NT2/D1 (cell line): ENCODE results near the gene IL22RA1.

Experiments
- DNase-seq: peaks from one replicate; pipeline ENCODE4 v3.0.0-alpha.2; 2011; ENCODE audit warnings: low read depth, low spot score
- H3K27me3 ChIP-seq: 2 replicates; pipeline ENCODE4 v1.6.0; 2011; ENCODE audit warnings: mild to moderate bottlenecking; ENCODE audit not compliant: insufficient read length, insufficient read depth
- H3K36me3 ChIP-seq: 2 replicates; pipeline ENCODE4 v1.6.1; 2011; ENCODE audit warnings: mild to moderate bottlenecking, low read length, mixed read lengths; ENCODE audit not compliant: insufficient read depth, insufficient read length
- H3K4me1 ChIP-seq: 2 replicates; pipeline ENCODE4 v1.5.1; 2011; ENCODE audit not compliant: insufficient read depth, insufficient read length
- H3K4me3 ChIP-seq: 2 replicates; pipeline ENCODE4 v1.5.1; 2011; ENCODE audit warnings: low read depth; ENCODE audit not compliant: insufficient read length
- H3K9ac ChIP-seq: 2 replicates; pipeline ENCODE4 v1.6.0; 2011; ENCODE audit warnings: low read depth; ENCODE audit not compliant: insufficient read length
- H3K9me3 ChIP-seq: 2 replicates; pipeline ENCODE4 v1.5.1; 2011; ENCODE audit warnings: mild to moderate bottlenecking, low read length; ENCODE audit not compliant: insufficient read depth
- SUZ12 ChIP-seq: IDR thresholded peaks from 2 replicates; pipeline ENCODE4 v1.6.1; 2011; ENCODE audit not compliant: insufficient read length, insufficient read depth; ENCODE audit errors: extremely low read depth
- YY1 ChIP-seq: IDR thresholded peaks from 2 replicates; pipeline ENCODE4 v1.6.1; 2011; ENCODE audit not compliant: insufficient read length, insufficient read depth
- ZNF274 ChIP-seq: IDR thresholded peaks from 2 replicates; pipeline ENCODE4 v1.6.1; 2011; ENCODE audit warnings: mild to moderate bottlenecking, low read depth, low read length

Gene IL22RA1

DNA sequence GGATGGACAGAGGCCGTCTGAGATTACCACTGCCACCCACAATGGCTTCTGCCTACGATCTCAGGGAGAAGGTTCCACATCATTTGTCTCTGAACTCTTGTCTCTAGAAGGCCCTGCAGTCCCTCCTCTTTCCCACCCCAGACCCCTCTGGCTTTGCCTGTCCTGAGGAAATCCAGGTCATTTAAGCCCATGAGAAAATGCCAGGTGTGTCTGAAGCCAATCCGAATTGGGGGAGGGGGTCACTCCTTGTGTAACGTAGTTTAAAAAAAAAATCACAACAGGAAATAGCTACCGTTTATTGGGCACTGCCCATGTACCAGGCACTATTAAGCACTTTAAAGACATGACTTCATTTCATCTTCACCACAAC lies 23.5 kb downstream of the IL22RA1 start:
- Histone ChIP-seq H3K27me3 (no peaks in the 10 kb centered on the region), H3K36me3 (no peaks in the 10 kb centered on the region), H3K9me3 (no peaks in the 10 kb centered on the region), H3K4me1 (peaks cover 7% of the 10 kb centered on the region), H3K9ac (no peak overlapping the region), H3K4me3 (no peak overlapping the region)
- no peak for TF ChIP-seq SUZ12
- TF ChIP-seq YY1, result no peak
- TF ChIP-seq ZNF274, result no peak
- no peak for DNase-seq

DNA sequence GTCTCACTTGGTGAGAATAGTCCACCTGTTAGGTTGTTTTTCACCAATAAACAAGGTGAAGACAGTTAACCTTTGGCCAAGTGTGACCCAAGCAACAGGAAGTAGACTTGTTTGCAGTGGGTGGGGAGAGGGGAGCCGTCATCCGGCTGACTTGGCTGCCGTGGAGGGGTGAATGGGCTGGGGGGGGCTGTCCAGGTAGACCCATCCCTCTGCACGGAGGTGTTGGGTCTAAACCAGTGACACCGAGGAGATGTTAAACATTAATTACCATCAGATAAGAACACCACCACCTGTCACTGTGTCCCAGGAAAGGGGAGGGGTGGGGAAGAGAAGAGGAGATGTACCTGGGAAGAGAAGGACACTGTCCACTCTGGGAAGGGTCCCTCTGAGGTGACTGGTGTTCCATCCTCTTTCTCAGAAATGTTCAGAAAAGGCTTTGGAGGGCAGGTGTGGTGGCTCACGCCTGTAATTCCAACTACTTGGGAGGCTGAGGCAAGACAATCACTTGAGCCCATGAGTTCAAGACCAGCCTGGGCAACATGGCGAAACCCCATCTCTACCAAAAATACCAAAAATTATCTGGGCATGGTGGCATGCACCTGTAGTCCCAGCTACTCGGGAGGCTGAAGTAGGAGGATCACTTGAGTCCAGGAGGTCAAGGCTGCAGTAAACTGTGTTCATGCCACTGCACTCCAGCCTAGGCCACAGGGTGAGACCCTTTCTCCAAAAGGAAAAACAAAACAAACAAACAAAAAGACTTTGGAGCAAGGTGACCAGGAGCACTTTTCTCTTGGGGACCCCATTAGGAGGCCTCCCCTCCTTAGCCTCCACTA lies 24.3 kb downstream of the IL22RA1 start:
- Histone ChIP-seq H3K27me3 (no peaks in the 10 kb centered on the region), H3K4me1 (peaks cover 7% of the 10 kb centered on the region), H3K9me3 (no peaks in the 10 kb centered on the region), H3K4me3 (no peak overlapping the region), H3K36me3 (no peaks in the 10 kb centered on the region), H3K9ac (no peak overlapping the region)
- no peak for TF ChIP-seq ZNF274
- TF ChIP-seq YY1, result no peak
- no peak for TF ChIP-seq SUZ12
- no peak for DNase-seq

DNA sequence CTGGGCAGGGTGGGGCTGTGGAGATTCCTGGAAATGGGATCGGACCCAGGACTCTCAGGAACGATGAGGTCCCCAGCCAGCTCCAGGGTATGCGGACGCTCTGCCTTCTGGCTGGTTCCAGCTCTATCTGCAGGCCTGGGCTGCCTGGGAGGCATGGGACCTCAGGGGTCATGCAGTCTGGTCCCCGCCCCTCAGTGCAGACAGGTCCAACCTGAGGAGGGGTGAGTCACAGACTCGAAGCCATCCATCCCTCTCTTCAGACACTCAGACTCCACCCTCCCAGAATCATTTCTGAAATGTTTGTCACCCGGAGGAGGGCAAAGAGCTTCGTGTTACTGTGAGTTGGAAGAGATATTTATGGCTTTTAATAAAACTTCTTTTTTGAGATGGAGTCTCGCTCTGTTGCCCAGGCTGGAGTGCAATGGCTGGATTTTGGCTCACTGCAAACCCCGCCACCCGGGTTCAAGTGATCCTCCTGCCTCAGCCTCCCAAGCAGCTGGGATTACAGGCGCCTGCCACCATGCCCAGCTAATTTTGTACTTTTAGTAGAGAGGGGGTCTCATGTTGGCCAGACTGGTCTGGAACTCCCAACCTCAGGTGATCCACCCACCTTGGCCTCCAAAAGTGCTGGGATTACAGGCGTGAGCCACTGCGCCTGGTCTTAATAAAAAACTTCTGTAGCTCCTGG lies 25.1 kb downstream of the IL22RA1 start:
- Histone ChIP-seq H3K4me1 (peaks cover 7% of the 10 kb centered on the region), H3K9me3 (no peaks in the 10 kb centered on the region), H3K4me3 (no peak overlapping the region), H3K36me3 (no peaks in the 10 kb centered on the region), H3K27me3 (no peaks in the 10 kb centered on the region), H3K9ac (no peak overlapping the region)
- TF ChIP-seq SUZ12, result no peak
- TF ChIP-seq ZNF274, result no peak
- TF ChIP-seq YY1, result no peak
- no peak for DNase-seq

- no peak overlapping the region for H3K9ac ChIP-seq
- no peak for DNase-seq
- H3K9me3 ChIP-seq, result no peaks in the 10 kb centered on the region
- H3K4me3 ChIP-seq, result no peak overlapping the region
- TF ChIP-seq YY1 (no peak), ZNF274 (no peak), SUZ12 (no peak)
- no peaks in the 10 kb centered on the region for H3K27me3 ChIP-seq
- H3K4me1 ChIP-seq, result peaks cover 12% of the 10 kb centered on the region
- no peaks in the 10 kb centered on the region for H3K36me3 ChIP-seq
These were observed 25.8 kb downstream of the IL22RA1 start for GRCh38 chr1:24117132-24117531.

DNA sequence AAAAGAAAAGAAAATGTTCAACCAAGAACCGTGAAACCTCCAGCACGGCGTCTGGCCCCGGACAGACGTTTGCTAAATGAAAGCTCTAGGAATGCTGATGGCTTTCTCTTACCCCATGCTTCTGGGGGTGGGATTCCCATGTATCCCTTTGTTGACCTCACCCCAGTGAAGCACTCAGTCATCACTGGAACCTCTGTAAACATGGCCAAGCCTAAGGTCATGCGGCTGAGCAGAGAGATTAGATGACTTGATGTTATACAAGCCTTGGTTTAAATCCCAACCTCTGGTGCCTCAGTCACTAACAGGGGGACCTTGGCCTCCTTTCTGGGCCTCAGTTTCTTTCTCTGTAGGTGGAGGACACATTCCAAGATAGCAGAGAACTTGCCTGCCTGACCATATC lies 28.2 kb downstream of the IL22RA1 start:
- H3K27me3 ChIP-seq, result no peaks in the 10 kb centered on the region
- TF ChIP-seq ZNF274, result no peak
- no peak for TF ChIP-seq YY1
- TF ChIP-seq SUZ12, result no peak

GRCh38 chr1:24113641-24114033 lies 29.3 kb downstream of the IL22RA1 start:
- Histone ChIP-seq H3K9ac (no peak overlapping the region), H3K36me3 (no peaks in the 10 kb centered on the region), H3K9me3 (no peaks in the 10 kb centered on the region), H3K4me1 (peaks cover 23% of the 10 kb centered on the region), H3K4me3 (no peak overlapping the region), H3K27me3 (no peaks in the 10 kb centered on the region)
- no peak for TF ChIP-seq ZNF274
- no peak for DNase-seq

More for the DNA sequence above, 28.2 kb downstream of the IL22RA1 start:
- no peak overlapping the region for H3K9ac ChIP-seq
- H3K4me1 ChIP-seq, result peaks cover 20% of the 10 kb centered on the region
- no peaks in the 10 kb centered on the region for H3K36me3 ChIP-seq
- no peak overlapping the region for H3K4me3 ChIP-seq
- no peak for DNase-seq
- H3K9me3 ChIP-seq, result no peaks in the 10 kb centered on the region

- Histone ChIP-seq H3K27me3 (no peaks in the 10 kb centered on the region), H3K4me1 (peaks cover 37% of the 10 kb centered on the region), H3K36me3 (no peaks in the 10 kb centered on the region), H3K4me3 (no peak within 1 kb of the TSS), H3K9ac (peak within 1 kb of the TSS; percentile 46), H3K9me3 (no peaks in the 10 kb centered on the region)
- TF ChIP-seq SUZ12, result no peak
- TF ChIP-seq YY1, result no peak
- TF ChIP-seq ZNF274, result no peak
- no peak for DNase-seq
These were observed 30.8 kb downstream of the IL22RA1 start, which contains the start of gene MYOM3 for GRCh38 chr1:24111996-24112779. TSS of gene MYOM3 (minus strand) at chr1:24112135. CDS start at chr1:24108636, 3,499 bp downstream.
